ENCODE data around the gene LCE3D. TPM values are rescaled to one million over a fixed set of nuclear protein-coding genes. Genes with fewer than 3 reads are reported as not detected.

Gene LCE3D
- total and polyA plus RNA-seq, 2 of the 4 experiments (the other 2 are of a cell fraction), result not detected

GRCh38 chr1:152546704-152547103 is 33.6 kb downstream of the LCE3D start:
- Histone ChIP-seq H3K4ac (ENCODE audit: low read depth, low read length) (no peak overlapping the region), H3K23ac (ENCODE audit: low read depth, low read length) (no peak overlapping the region), H3K9me3 (ENCODE audit: control insufficient read depth, insufficient read depth, low read length) (peaks cover 4% of the 10 kb centered on the region; the same call in 1 of the 2 replicates), H3K36me3 (ENCODE audit: control insufficient read depth, insufficient read depth, low read length) (no peaks in the 10 kb centered on the region), H3K14ac (replicated peaks; ENCODE audit: low read depth, low read length) (no peak overlapping the region), H3K4me3 (ENCODE audit: insufficient read depth, low read depth, low read length) (no peak overlapping the region), H2AFZ (replicated peaks; ENCODE audit: low read length, poor library complexity) (no peak overlapping the region), H3K27ac (ENCODE audit: insufficient read depth, low read length) (no peak overlapping the region), H3K9ac (ENCODE audit: low read depth, low read length) (no peak overlapping the region), H4K5ac (ENCODE audit: low read depth, low read length) (no peak overlapping the region), H2AK9ac (replicated peaks; ENCODE audit: low read depth, low read length, poor library complexity) (no peak overlapping the region), H3K18ac (ENCODE audit: low read depth, low read length) (no peak overlapping the region), H3K27me3 (ENCODE audit: control insufficient read depth, insufficient read depth, low read length) (no peaks in the 10 kb centered on the region), H4K91ac (ENCODE audit: insufficient read depth, low read depth, low read length) (no peak overlapping the region), H3K4me2 (ENCODE audit: low read depth, low read length) (no peak overlapping the region), H4K8ac (ENCODE audit: low read depth in 2 of 2, low read length in 2 of 2) (no peak overlapping the region), H3K79me1 (ENCODE audit: low read depth in 1 of 2, low read length in 2 of 2) (no peaks in the 10 kb centered on the region), H2BK15ac (ENCODE audit: low read depth, low read length) (no peak overlapping the region), H2BK120ac (ENCODE audit: low read depth, low read length) (no peak overlapping the region), H3K9me1 (ENCODE audit: insufficient read depth, low read length) (no peaks in the 10 kb centered on the region), H2AK5ac (ENCODE audit: low read depth, low read length) (no peak overlapping the region), H4K20me1 (ENCODE audit: insufficient read depth, low read length) (no peaks in the 10 kb centered on the region), H2BK5ac (ENCODE audit: low read depth, low read length, poor library complexity, severe bottlenecking) (no peak overlapping the region), H3K4me1 (ENCODE audit: control insufficient read depth, insufficient read depth, low read length) (no peaks in the 10 kb centered on the region), H3K56ac (ENCODE audit: extremely low read depth, insufficient read depth, low read length) (no peak overlapping the region), H2BK20ac (ENCODE audit: low read depth, low read length) (no peak overlapping the region)
- intact Hi-C loops (cut with micrococcal nuclease) (no loop called here), in situ Hi-C loops (cut with MboI; ENCODE audit: low sequenced_read_pairs) (no loop called here), dilution Hi-C loops (cut with HindIII; ENCODE audit: low sequenced_read_pairs, unreplicated experiment) (no loop called here)
- POLR2A ChIA-PET (ENCODE audit: unreplicated experiment), result no interaction called here
- no peak for ATAC-seq (ENCODE audit: low read depth)
- no CpG with 5 or more reads among the region's 1 CpG for WGBS, 2 experiments (ENCODE audit: extremely low coverage in 2 of 2, insufficient read length in 1 of 2)
- DNase-seq, result no peak
- BruUV-seq (replicated peaks), result no TSS peak
- CTCF ChIA-PET, result no interaction called here
- TF ChIP-seq FOS (IDR thresholded peaks at IDR 0.05; ENCODE audit: low read depth, low read length), result no peak
- TF ChIP-seq NFE2L2 (IDR thresholded peaks at IDR 0.05; ENCODE audit: low read depth, low read length), result no peak
- TF ChIP-seq RCOR1 (IDR thresholded peaks at IDR 0.05; ENCODE audit: insufficient replicate concordance, low read length), result no peak
- no peak for TF ChIP-seq MAZ (IDR thresholded peaks at IDR 0.05; ENCODE audit: borderline replicate concordance, low read depth, low read length)
- no peak for TF ChIP-seq MXI1 (IDR thresholded peaks at IDR 0.05; ENCODE audit: borderline replicate concordance, low read depth, low read length)
- no peak for TF ChIP-seq MAFK (IDR thresholded peaks at IDR 0.05; ENCODE audit: low read depth, low read length)
- TF ChIP-seq RFX5 (IDR thresholded peaks at IDR 0.05; ENCODE audit: low read depth, low read length), result no peak
- TF ChIP-seq CEBPB (IDR thresholded peaks at IDR 0.05; ENCODE audit: low read depth, low read length), result no peak
- no peak for TF ChIP-seq ELK1 (IDR thresholded peaks at IDR 0.05; ENCODE audit: borderline replicate concordance, low read depth, low read length)
- TF ChIP-seq USF2 (IDR thresholded peaks at IDR 0.05; ENCODE audit: low read depth, low read length), result no peak
- TF ChIP-seq CTCF (conservative IDR thresholded peaks at IDR 0.05; ENCODE audit: low read depth, low read length), result no peak
